ENCODE results near the gene TTC39B.

The TTC39B gene

GRCh38 chr9:15304632-15305031 is 2.4 kb downstream of the TTC39B start:
- Histone ChIP-seq H3K36me3 (ENCODE audit: control insufficient read depth, insufficient read depth, low read length) (no peaks in the 10 kb centered on the region), H3K4me3 (replicated peaks; ENCODE audit: low read depth, low read length) (no peak overlapping the region), H3K27me3 (replicated peaks; ENCODE audit: control insufficient read depth, insufficient read depth, low read length) (no peaks in the 10 kb centered on the region)
- no peak for DNase-seq (ENCODE audit: extremely low read depth, insufficient read length)
- no peak for TF ChIP-seq CTCF (IDR thresholded peaks at IDR 0.05; ENCODE audit: insufficient read depth, low read length, poor library complexity, severe bottlenecking)

- H3K4me3 ChIP-seq (replicated peaks; ENCODE audit: low read depth, low read length) = no peak overlapping the region
- H3K27me3 ChIP-seq (replicated peaks; ENCODE audit: control insufficient read depth, insufficient read depth, low read length) = no peaks in the 10 kb centered on the region
- no peak for DNase-seq (ENCODE audit: extremely low read depth, insufficient read length)
- H3K36me3 ChIP-seq (ENCODE audit: control insufficient read depth, insufficient read depth, low read length) = no peaks in the 10 kb centered on the region
- TF ChIP-seq CTCF (IDR thresholded peaks at IDR 0.05; ENCODE audit: insufficient read depth, low read length, poor library complexity, severe bottlenecking) = no peak
Measured at GRCh38 chr9:15300218-15300617, 6.8 kb downstream of the TTC39B start.

GRCh38 chr9:15299374-15299939 is 7.6 kb downstream of the TTC39B start:
- TF ChIP-seq CTCF (IDR thresholded peaks at IDR 0.05; ENCODE audit: insufficient read depth, low read length, poor library complexity, severe bottlenecking) = no peak
- Histone ChIP-seq H3K4me3 (replicated peaks; ENCODE audit: low read depth, low read length) (no peak overlapping the region), H3K36me3 (ENCODE audit: control insufficient read depth, insufficient read depth, low read length) (no peaks in the 10 kb centered on the region), H3K27me3 (replicated peaks; ENCODE audit: control insufficient read depth, insufficient read depth, low read length) (no peaks in the 10 kb centered on the region)
- DNase-seq (ENCODE audit: extremely low read depth, insufficient read length) = peak; percentile 62

- DNase-seq (ENCODE audit: extremely low read depth, insufficient read length) = no peak
- no peaks in the 10 kb centered on the region for H3K27me3 ChIP-seq (replicated peaks; ENCODE audit: control insufficient read depth, insufficient read depth, low read length)
- no peak overlapping the region for H3K4me3 ChIP-seq (replicated peaks; ENCODE audit: low read depth, low read length)
- H3K36me3 ChIP-seq (ENCODE audit: control insufficient read depth, insufficient read depth, low read length) = no peaks in the 10 kb centered on the region
- TF ChIP-seq CTCF (IDR thresholded peaks at IDR 0.05; ENCODE audit: insufficient read depth, low read length, poor library complexity, severe bottlenecking) = no peak
Measured at GRCh38 chr9:15298362-15298761, 8.7 kb downstream of the TTC39B start.

GRCh38 chr9:15295761-15296405 is 11.1 kb downstream of the TTC39B start:
- peak; percentile 35 for DNase-seq (ENCODE audit: extremely low read depth, insufficient read length)

More at GRCh38 chr9:15295761-15296405, 11.1 kb downstream of the TTC39B start:
- Histone ChIP-seq H3K36me3 (ENCODE audit: control insufficient read depth, insufficient read depth, low read length) (no peaks in the 10 kb centered on the region), H3K27me3 (replicated peaks; ENCODE audit: control insufficient read depth, insufficient read depth, low read length) (no peaks in the 10 kb centered on the region), H3K4me3 (replicated peaks; ENCODE audit: low read depth, low read length) (peak overlapping the region; percentile 28)
- TF ChIP-seq CTCF (IDR thresholded peaks at IDR 0.05; ENCODE audit: insufficient read depth, low read length, poor library complexity, severe bottlenecking) = no peak

All from GM06990 (cell line).